RPMI8226 (cell line): Measurements from ENCODE around the gene ANO1.
"Not testable (repeated sequence)": the region's sequence is repeated elsewhere in the genome, so short reads cannot be mapped to it uniquely, and the experiment has no call there.

Experiments used
- DNase-seq: peaks from one replicate; pipeline ENCODE4 v3.0.0-alpha.2; 2015

Gene ANO1

DNA sequence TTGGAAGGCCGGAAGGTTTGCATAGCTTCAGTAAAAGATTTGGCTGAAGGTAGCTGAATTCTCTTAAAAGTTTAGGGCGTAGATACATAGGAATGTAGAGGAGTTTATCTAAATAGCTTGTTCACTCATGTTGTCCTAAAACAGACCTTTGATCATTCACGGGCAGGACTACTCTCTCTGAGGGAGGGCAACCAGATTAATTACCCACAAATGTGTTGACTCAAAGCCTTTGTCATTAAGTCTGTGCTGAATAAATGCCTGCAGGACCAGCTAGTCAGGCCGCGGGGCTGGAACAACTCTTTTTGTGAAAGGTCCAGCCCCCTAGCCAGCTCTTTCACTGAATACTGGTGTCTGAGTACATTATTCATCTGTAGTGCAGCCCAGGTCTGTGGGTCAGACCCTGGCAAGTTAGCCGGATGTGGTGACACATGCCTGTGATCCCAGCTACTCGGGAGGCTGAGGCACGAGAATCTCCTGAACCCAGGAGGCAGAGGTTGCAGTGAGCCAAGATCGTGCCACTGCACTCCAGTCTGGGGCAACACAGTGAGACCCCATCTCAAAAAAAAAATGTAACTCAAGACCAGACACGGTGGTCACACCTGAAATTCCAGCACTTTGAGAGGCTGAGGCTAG lies 122.2 kb downstream of the ANO1 start:
- DNase-seq: no peak

DNA sequence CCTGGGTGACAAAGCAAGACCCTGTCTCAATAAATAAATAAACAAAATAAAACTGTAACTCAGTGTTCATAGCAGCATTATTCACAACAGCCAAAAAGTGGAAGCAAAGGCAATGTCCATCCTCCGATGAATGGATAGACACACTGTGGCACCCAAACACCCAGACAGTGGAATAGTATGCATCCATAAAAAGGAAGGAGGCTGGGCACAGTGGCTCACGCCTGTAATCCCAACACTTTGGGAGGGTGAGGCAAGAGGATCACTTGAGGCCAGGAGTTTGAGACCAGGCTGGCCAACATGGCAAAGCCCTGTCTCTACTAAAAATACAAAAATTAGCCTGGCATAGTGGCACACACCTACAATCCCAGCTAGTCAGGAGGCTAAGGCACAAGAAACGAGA lies 122.9 kb downstream of the ANO1 start:
- not testable (repeated sequence) for DNase-seq

DNA sequence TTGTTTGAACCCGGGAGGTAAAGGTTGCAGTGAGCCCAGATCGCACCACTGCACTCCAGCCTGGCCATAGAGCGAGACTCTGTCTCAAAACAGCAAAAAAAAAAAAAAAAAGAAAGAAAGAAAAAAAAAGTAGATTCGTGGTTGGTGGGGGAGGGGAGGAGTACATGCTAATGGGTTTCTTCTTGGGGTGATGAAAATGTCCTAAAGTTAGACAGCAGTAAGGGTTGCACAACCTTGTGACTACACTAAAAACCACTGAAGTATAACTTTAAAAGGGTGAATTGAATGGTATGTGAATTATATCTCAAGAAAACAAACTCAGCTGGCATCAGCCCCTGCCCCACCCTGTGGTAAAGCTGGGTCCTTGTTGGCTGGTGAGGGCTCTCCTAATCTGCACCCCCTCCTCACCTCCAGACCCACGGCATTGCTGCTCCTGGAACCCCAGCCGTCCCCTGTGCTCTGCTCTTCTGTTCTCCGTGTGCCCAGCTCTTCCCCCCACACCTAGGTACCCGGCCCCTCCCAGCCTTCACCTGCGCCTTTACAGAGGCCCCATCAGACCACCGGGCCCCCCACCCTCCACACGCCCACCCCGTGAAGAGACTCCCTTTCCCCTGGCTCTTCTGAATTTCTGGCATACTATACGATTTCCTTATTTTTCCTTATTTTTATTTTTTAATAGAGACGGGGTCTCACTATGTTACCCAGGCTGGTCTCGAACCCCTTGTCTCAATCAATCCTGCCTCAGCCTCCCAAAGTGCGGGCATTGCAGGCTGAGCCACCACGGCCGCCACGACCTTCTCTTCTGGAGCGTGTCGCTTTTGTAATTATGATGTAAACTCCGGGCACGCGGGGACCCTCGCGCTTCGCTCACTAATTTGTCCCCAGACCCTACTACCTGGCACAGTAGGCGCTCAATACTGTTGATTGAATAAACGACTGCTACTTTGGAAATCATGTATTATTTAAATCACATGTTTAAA lies 124.1 kb downstream of the ANO1 start:
- DNase-seq: no peak

DNA sequence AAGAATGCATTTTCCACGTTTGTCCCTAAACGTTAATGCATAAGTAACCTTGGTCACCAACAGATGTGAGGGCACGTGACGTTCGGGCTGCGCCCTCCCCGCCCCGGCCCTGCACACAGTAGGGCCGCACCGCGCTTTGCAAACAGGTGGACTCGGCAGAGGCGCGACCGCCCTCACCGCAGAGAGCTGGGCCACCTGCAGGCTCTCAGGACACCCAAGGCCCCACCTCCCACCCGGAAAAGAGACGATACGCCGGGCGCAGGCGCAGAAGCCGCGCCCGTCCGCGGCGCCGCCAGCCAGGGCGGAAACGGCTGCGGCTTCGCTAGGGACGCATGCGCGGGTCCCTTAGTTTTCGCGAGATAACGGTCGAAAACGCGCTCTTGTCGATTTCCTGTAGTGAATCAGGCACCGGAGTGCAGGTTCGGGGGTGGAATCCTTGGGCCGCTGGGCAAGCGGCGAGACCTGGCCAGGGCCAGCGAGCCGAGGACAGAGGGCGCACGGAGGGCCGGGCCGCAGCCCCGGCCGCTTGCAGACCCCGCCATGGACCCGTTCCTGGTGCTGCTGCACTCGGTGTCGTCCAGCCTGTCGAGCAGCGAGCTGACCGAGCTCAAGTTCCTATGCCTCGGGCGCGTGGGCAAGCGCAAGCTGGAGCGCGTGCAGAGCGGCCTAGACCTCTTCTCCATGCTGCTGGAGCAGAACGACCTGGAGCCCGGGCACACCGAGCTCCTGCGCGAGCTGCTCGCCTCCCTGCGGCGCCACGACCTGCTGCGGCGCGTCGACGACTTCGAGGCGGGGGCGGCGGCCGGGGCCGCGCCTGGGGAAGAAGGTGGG lies 125.0 kb downstream of the ANO1 start, which contains the start of gene FADD:
TSS of gene FADD (plus strand) at position 377 of the 831 bp plus-strand sequence. CDS start at position 541, 164 bp downstream.
- DNase-seq: peak; percentile 99

DNA sequence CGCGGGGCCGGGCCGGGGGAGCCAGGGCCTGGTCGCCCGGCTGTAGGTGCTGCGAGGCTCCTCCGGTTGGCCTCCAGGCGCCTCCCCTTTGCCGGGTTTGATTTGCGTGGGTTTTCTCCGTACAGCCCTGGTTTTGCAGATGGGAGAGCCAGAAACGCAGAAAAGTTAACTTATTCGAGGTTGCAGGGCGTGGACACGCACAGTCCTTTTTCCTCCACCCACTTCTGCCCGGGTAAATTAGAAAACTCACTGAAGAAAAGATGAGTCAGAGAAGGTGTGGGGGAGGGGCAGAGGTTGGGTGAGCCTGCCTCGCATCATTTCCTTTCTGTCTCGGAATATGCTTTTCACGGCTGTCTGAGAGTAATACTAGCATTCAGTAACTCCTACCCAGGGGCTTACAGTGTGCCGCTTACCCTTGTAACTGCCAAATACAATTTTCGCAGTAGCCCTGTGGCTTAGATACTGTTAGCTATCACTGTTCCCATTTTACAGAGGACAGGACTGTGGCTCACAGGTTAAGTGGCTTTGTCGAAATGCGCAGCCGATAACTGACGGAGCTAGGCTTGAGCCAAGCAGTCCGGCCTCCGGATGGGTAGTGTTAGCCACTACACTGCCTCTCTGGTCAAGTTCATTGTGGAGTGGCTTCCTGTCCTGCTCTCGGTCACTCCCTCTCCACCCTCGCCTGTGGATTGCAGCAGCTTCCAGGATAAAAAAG lies 125.8 kb downstream of the ANO1 start:
- DNase-seq: peak; percentile 94

DNA sequence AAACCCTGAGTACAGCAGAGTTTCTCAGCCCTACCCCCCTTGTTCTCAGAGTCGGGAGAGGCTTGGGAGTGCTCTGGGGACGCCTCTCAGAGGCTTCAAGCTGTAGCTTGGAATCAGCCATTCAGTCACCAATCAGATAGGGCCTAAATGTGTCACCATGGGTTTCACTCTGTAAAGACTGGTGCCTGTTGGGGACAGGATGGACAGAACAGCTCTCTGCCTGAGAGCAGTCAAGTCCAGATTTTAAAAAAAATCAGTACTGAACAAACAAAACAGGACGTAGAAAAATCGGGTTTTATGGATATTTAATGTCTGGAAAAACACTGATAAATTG lies 126.3 kb downstream of the ANO1 start:
- DNase-seq: no peak

DNA sequence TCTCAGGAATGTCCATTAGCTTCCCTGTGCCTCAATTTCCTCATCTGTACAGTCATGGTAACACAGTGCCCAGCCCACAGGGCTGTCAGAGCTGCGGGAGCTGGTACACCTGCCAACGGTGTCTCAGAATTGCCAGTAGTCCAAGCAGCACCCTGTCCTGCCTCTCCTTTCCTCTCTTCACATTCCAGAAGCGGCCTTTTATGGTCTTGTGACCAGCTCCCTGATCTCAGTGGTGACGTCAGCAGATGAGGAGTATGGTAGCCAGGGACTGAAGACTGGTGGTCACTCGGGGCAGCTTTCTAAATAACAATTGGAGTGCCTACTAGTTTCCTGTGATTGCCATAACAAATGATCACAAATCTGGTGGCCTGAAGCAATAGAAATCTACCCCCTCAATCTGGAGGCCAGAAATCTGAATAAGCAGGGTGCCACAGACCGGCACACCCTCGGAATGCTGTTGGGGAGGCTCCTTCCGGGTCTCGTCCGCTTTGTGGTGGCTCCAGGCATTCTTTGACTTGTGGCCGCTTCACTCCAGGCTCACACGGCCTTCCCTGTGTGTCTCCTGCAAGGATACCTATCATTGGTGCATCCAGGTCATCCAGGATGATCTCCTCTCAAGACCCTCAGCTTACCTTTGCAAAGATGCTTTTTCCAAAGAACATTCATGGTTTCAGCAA lies 127.1 kb downstream of the ANO1 start:
- DNase-seq: no peak

DNA sequence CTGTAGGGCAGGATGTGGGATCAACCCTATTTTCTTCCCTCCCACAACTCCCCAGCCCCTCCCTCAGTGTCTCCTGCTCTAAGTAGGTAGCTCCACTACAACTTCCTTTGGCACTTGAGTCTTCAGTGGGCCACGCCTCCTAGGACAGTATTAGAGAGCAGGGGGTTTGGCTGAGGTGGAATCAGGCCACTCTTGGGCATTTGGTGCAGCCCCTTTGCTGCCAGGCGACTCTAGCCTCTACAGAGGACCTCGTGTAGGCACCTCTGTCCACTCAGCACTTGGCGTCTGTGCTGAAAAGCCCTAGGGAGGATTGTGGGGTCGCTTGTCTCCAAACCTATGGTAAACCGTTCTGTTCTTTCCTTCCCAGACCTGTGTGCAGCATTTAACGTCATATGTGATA lies 127.6 kb downstream of the ANO1 start:
- DNase-seq: no peak

DNA sequence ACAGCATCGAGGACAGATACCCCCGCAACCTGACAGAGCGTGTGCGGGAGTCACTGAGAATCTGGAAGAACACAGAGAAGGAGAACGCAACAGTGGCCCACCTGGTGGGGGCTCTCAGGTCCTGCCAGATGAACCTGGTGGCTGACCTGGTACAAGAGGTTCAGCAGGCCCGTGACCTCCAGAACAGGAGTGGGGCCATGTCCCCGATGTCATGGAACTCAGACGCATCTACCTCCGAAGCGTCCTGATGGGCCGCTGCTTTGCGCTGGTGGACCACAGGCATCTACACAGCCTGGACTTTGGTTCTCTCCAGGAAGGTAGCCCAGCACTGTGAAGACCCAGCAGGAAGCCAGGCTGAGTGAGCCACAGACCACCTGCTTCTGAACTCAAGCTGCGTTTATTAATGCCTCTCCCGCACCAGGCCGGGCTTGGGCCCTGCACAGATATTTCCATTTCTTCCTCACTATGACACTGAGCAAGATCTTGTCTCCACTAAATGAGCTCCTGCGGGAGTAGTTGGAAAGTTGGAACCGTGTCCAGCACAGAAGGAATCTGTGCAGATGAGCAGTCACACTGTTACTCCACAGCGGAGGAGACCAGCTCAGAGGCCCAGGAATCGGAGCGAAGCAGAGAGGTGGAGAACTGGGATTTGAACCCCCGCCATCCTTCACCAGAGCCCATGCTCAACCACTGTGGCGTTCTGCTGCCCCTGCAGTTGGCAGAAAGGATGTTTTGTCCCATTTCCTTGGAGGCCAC lies 128.3 kb downstream of the ANO1 start:
- DNase-seq: no peak

DNA sequence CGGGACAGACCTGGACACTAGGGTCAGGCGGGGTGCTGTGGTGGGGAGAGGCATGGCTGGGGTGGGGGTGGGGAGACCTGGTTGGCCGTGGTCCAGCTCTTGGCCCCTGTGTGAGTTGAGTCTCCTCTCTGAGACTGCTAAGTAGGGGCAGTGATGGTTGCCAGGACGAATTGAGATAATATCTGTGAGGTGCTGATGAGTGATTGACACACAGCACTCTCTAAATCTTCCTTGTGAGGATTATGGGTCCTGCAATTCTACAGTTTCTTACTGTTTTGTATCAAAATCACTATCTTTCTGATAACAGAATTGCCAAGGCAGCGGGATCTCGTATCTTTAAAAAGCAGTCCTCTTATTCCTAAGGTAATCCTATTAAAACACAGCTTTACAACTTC lies 128.9 kb downstream of the ANO1 start:
- no peak for DNase-seq

DNA sequence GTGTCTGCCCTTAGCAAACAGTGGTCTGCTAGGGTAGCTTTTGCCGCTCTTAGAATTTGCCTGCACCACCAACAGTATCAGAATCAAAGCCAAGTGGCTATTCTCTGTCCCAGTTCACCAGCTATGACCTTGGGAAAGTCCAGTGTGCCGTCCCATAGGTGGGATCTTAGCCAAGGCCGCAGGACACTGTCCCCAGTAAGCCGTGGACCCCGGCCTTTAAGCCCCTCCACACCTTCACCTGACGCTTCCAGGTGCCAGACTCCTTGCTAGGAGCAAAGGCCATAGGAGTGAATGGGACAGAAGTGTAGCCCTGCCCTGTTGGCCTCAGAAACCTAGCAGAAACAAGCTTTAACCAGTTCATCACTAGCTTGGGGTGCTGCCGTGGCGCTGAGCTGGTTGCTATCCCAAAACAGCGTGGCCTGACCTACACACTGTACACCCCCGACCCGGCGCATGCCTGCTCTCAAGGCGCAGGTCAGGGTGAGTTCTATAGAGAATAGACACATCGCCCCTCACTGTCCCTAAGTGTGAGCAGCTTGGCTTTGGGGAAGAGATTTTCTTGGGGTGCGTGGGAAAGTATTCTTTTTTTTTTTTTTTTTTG lies 129.5 kb downstream of the ANO1 start:
- DNase-seq: no peak

DNA sequence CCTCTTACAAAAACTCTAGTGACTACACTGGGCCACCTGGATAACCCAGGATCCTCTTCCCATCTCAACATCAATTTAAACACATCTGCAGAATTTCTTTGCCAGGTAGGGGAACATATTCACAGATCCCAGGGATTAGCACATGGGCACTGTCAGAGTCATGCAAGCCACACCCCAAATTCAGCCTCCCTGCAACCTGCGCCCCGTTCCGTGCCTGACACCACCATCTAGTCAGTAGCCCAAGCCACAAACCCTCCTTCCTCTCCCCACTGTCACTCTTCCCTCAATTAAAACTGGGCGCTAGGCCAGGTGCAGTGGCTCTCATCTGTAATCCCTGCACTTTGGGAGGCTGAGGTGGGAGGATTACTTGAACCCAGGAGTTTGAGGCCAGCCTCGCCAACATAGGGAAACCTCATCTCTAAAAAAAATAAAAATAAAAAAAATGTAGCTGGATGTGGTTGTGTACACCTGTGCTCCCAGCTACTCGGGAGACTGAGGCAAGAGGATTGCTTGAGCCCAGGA lies 131.3 kb downstream of the ANO1 start:
- no peak for DNase-seq

DNA sequence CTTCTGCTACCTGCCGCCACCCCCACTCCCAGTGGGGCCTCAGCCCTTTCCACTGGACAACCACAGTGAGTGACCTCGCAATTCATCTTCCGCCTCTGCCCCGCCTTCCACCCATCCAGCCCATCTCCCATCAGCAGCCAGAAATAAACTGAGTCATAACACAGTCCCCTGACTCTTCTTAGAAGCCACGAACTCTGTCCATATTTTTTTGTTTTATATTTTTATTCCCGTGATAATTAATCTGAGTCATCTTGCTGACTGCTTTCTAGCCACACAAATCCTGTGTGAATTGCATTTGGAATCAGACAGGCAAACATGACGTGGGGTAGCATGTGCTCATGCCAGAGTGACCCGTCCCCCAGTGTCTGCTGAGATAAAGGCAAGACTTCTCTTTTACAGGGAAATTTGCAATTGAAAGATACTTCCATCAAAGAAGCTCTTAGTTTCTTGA lies 132.0 kb downstream of the ANO1 start:
- no peak for DNase-seq

DNA sequence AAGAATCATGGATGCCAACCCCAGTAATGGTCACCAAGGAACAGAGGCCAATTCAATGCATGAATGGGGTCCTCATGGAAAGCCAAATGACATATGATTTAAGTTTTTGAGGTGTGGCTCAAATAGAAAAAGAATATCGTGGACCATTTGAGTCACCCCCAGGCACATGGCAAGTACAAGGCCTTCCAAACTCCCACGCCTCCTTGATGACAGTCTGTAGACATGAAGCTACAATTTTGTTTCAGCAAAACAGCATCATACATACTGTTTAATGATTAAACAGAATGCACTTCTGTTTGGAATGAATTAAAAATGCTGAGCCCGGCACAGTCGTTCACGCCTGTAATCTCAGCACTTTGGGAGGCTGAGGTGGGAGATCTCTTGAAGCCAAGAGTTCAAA lies 132.4 kb downstream of the ANO1 start:
- DNase-seq: no peak

DNA sequence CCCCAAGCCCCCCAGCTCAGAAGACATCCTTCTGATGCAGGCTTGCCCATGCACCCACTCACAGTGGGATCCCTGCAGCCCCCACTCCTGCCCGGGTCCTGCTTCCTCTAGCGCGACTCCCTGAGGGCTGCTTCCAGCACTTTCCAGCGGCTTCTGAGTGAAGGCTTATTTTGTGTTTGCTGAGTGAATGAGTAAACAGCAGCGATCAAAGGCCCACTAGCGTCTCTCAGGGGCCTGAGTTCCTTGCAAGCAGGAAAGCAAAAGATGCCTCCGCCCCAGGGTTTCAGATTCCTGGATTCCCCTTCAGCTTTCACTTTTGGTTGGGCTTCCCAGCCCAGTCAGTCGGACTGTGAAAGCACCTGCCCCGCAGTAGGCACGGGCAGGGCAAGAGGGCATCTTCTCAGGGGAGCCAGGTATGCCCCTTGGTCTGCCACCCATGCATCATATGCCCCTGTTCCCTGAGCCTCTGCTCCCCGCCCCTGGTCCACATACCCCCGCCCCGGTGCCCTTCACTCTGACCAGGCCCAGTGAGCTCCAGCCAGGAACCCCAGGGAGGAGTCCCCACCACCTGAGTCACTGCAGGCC lies 134.2 kb downstream of the ANO1 start:
- peak; percentile 25 for DNase-seq

DNA sequence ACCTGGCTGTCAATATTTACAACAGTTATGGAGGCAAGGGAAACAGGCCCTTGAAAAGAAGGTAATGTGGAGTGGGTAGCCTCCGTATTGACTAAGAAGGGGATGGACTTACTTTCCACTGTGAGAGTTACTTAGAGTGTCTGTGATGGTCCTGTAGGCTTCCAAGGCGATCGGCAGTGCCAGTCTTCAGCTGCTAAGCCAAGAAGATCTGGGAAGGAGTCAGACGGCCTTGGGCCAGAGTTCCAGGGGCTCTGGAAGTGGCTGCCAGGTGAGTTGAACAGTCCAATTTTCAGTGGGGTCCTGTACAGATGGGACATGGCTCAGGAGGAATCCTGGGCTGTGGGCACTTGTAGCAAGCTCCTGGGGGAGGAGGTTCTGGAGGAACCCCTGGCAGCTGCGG lies 139.3 kb downstream of the ANO1 start:
- DNase-seq: not testable (repeated sequence)

DNA sequence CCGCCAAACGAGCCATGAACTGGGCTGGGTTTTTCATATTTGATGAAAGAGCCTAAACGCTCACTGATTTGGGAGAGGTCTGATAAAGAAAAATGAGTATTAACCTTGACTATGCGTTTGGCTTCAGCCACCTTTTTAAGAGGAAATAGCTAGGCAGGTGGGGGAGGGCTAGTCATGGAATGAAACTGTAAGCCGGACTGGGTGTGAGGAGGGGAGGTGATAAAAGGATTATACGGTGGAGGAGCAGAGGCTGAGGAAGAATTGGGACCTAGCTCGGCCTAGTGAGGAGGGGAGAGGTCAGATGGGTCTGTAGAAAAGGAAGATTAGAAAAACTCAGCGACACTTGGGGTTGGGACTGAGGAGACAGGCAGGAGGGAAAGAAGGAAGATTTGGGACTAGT lies 140.0 kb downstream of the ANO1 start:
- not testable (repeated sequence) for DNase-seq

DNA sequence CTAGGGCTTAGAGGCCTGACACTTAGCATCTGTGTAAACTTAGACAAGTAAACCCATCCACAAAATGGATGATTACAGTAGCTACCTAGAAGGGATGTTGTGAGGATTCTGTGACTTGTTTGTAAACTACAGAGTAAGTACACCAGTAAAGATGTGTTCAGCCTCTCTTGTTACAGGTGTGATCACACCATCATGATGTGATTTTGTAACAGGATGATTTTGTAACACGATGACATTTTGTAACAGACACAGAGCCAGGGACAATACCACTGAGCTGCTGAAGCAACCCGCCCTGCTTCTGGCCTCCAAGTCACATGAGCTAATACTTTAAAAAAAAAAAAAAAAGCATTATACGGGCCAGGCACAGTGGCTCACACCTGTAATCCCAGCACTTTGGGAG lies 142.0 kb downstream of the ANO1 start:
- no peak for DNase-seq

DNA sequence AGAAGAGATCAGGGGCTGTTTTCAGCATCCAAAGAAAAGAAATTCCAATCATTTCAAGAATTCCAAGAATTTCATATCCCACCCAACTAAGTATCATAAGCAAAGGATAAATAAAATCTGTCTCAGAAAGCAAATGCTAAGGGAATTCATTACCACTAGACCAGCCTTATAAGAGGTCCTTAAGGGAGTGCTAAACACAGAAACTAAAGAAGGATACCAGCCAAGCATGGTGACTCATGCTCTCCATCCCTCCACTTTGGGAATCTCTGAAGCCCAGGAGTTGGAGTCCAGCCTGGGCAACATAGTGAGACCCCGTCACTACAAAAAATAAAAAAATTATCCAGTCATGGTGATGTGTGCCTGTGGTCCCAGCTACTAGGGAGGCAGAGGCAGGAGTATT lies 142.8 kb downstream of the ANO1 start:
- no peak for DNase-seq

DNA sequence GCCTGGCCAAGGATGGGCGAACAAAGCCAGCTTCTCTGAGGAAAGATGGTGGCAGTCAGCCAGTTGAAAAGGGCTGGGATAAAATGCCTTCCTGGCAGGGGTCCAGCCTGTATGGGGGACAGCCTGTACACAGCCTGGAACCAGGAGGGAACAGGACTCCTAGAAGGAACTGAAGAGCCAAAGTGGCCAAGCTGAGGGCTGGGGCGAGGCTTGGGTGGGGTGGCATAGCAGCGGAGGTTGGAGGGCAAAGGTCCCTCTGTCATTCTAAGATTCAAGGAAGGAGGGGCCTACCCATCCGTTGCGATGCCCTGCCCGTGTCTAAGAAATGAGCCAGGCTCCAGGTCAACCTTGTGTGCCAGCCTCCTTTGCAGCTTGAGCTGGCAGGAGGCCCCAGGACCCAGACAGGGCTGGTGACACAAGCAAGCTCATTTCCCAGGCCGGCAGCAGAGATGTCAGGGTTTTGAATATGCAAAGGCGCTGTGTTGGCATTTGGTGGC lies 147.6 kb downstream of the ANO1 start:
- DNase-seq: no peak
